Measurements from ENCODE around the gene SFXN5.

GRCh38 chr2:73006969-73007710, 64.4 kb downstream of the SFXN5 start:
- TF ChIP-seq CTCF (IDR thresholded peaks at IDR 0.05) (no peak), POLR2A (IDR thresholded peaks at IDR 0.05) (no peak)
